GM12891 (cell line): ENCODE results near the gene GEMIN4.

ENCODE experiments used
- POLR2A ChIP-seq: IDR thresholded peaks from 2 replicates; pipeline ENCODE4 v1.6.1; 2011; ENCODE audit warnings: low read depth, low read length, control low read depth
- POLR2AphosphoS5 ChIP-seq: IDR thresholded peaks from 2 replicates; pipeline ENCODE4 v1.6.1; 2011; ENCODE audit warnings: low read depth, low read length, control low read depth

DNA sequence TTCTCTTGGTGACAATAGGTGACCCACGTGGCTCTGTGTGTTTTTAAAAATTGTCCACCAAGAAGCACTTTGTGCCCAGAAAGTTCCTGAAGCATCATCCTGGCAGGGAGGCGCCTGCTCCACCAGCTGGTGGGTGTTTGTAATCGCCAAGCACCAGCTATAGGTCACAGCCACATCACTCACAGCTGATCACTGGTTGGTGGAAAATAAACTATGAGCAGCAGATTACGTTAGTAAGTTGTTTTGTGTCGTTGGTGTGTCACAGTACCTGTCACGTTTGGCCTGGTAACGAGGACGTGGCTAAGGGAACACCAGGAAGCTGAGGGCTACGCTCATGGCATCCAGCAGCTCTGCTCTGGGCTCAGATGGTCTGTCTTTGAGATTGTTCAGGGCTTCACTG lies 40.2 kb upstream of the GEMIN4 start:
- TF ChIP-seq POLR2A = no peak
- TF ChIP-seq POLR2AphosphoS5 = no peak
